NT2/D1 (cell line): ENCODE results near the gene C15orf39.
A peak's percentile ranks its signal among the peaks of the same experiment; 100 is the strongest.

ENCODE experiments used
- DNase-seq: peaks from one replicate; pipeline ENCODE4 v3.0.0-alpha.2; 2011; ENCODE audit warnings: low read depth, low spot score
- H3K27me3 ChIP-seq: 2 replicates; pipeline ENCODE4 v1.6.0; 2011; ENCODE audit warnings: mild to moderate bottlenecking; ENCODE audit not compliant: insufficient read length, insufficient read depth
- H3K36me3 ChIP-seq: 2 replicates; pipeline ENCODE4 v1.6.1; 2011; ENCODE audit warnings: mild to moderate bottlenecking, low read length, mixed read lengths; ENCODE audit not compliant: insufficient read depth, insufficient read length
- H3K4me1 ChIP-seq: 2 replicates; pipeline ENCODE4 v1.5.1; 2011; ENCODE audit not compliant: insufficient read depth, insufficient read length
- H3K4me3 ChIP-seq: 2 replicates; pipeline ENCODE4 v1.5.1; 2011; ENCODE audit warnings: low read depth; ENCODE audit not compliant: insufficient read length
- H3K9ac ChIP-seq: 2 replicates; pipeline ENCODE4 v1.6.0; 2011; ENCODE audit warnings: low read depth; ENCODE audit not compliant: insufficient read length
- H3K9me3 ChIP-seq: 2 replicates; pipeline ENCODE4 v1.5.1; 2011; ENCODE audit warnings: mild to moderate bottlenecking, low read length; ENCODE audit not compliant: insufficient read depth
- SUZ12 ChIP-seq: IDR thresholded peaks from 2 replicates; pipeline ENCODE4 v1.6.1; 2011; ENCODE audit not compliant: insufficient read length, insufficient read depth; ENCODE audit errors: extremely low read depth
- YY1 ChIP-seq: IDR thresholded peaks from 2 replicates; pipeline ENCODE4 v1.6.1; 2011; ENCODE audit not compliant: insufficient read length, insufficient read depth
- ZNF274 ChIP-seq: IDR thresholded peaks from 2 replicates; pipeline ENCODE4 v1.6.1; 2011; ENCODE audit warnings: mild to moderate bottlenecking, low read depth, low read length

The C15orf39 gene

GRCh38 chr15:75193272-75193671 lies 8.4 kb upstream of the C15orf39 start:
- no peak for DNase-seq
- H3K4me3 ChIP-seq = no peak overlapping the region
- TF ChIP-seq SUZ12 (no peak), YY1 (no peak), ZNF274 (no peak)

GRCh38 chr15:75193976-75194375 lies 7.7 kb upstream of the C15orf39 start:
- Histone ChIP-seq H3K9ac (no peak overlapping the region), H3K4me1 (peaks cover 40% of the 10 kb centered on the region), H3K36me3 (no peaks in the 10 kb centered on the region), H3K4me3 (no peak overlapping the region), H3K27me3 (peaks cover 54% of the 10 kb centered on the region), H3K9me3 (peaks cover 22% of the 10 kb centered on the region; the same call in 1 of the 2 replicates)
- DNase-seq = no peak
- TF ChIP-seq SUZ12 = no peak
- no peak for TF ChIP-seq YY1
- TF ChIP-seq ZNF274 = no peak

More at GRCh38 chr15:75193272-75193671, 8.4 kb upstream of the C15orf39 start:
- Histone ChIP-seq H3K9me3 (peaks cover 22% of the 10 kb centered on the region; the same call in 1 of the 2 replicates), H3K4me1 (peaks cover 39% of the 10 kb centered on the region), H3K9ac (no peak overlapping the region), H3K36me3 (no peaks in the 10 kb centered on the region), H3K27me3 (peaks cover 53% of the 10 kb centered on the region)

- peaks cover 40% of the 10 kb centered on the region for H3K4me1 ChIP-seq
- TF ChIP-seq SUZ12 = no peak
- TF ChIP-seq ZNF274 = no peak
- no peak for TF ChIP-seq YY1
- no peak for DNase-seq
- no peaks in the 10 kb centered on the region for H3K36me3 ChIP-seq
- no peak overlapping the region for H3K4me3 ChIP-seq
- peaks cover 22% of the 10 kb centered on the region; the same call in 1 of the 2 replicates for H3K9me3 ChIP-seq
- H3K27me3 ChIP-seq = peaks cover 54% of the 10 kb centered on the region
- no peak overlapping the region for H3K9ac ChIP-seq
Observed at GRCh38 chr15:75194397-75194796, 7.3 kb upstream of the C15orf39 start.

- no peak for TF ChIP-seq YY1
- no peak for DNase-seq
- Histone ChIP-seq H3K36me3 (no peaks in the 10 kb centered on the region), H3K27me3 (peaks cover 55% of the 10 kb centered on the region), H3K4me1 (peaks cover 42% of the 10 kb centered on the region), H3K4me3 (no peak overlapping the region), H3K9ac (no peak overlapping the region), H3K9me3 (peaks cover 17% of the 10 kb centered on the region; the same call in 1 of the 2 replicates)
Observed at GRCh38 chr15:75195122-75195765, 6.4 kb upstream of the C15orf39 start.

GRCh38 chr15:75195766-75196241 lies 5.9 kb upstream of the C15orf39 start:
- peaks cover 11% of the 10 kb centered on the region; the same call in 1 of the 2 replicates for H3K9me3 ChIP-seq
- H3K4me1 ChIP-seq = peaks cover 45% of the 10 kb centered on the region
- no peak for DNase-seq
- H3K9ac ChIP-seq = peak overlapping the region; percentile 18
- H3K4me3 ChIP-seq = no peak overlapping the region
- peaks cover 55% of the 10 kb centered on the region for H3K27me3 ChIP-seq
- TF ChIP-seq YY1 = no peak
- TF ChIP-seq SUZ12 = no peak
- no peak for TF ChIP-seq ZNF274
- H3K36me3 ChIP-seq = no peaks in the 10 kb centered on the region

GRCh38 chr15:75197062-75197630 lies 4.5 kb upstream of the C15orf39 start:
- H3K9ac ChIP-seq = no peak overlapping the region
- DNase-seq = no peak
- H3K4me1 ChIP-seq = peaks cover 44% of the 10 kb centered on the region
- H3K36me3 ChIP-seq = no peaks in the 10 kb centered on the region
- H3K27me3 ChIP-seq = peaks cover 49% of the 10 kb centered on the region
- H3K9me3 ChIP-seq = no peaks in the 10 kb centered on the region
- no peak overlapping the region for H3K4me3 ChIP-seq
- TF ChIP-seq SUZ12 (no peak), YY1 (no peak), ZNF274 (no peak)

- H3K4me1 ChIP-seq = peaks cover 37% of the 10 kb centered on the region
- no peak for DNase-seq
- H3K27me3 ChIP-seq = peaks cover 48% of the 10 kb centered on the region
- no peak overlapping the region for H3K9ac ChIP-seq
- TF ChIP-seq YY1 (no peak), ZNF274 (no peak), SUZ12 (no peak)
- H3K9me3 ChIP-seq = no peaks in the 10 kb centered on the region
- no peak overlapping the region for H3K4me3 ChIP-seq
- peaks cover 7% of the 10 kb centered on the region for H3K36me3 ChIP-seq
Observed at GRCh38 chr15:75198560-75199356, 2.9 kb upstream of the C15orf39 start.
